Lung (tissue), 12 donors: ENCODE data around the gene CLIC4. TPM values are rescaled to one million over a fixed set of nuclear protein-coding genes. Genes with fewer than 3 reads are reported as not detected.

Source experiments
- ATAC-seq: fragments of 200-7000 bp; cut with Tn5 transposase; one replicate; pipeline ENCODE4 v1.9.1; 2020; ENCODE audit warnings: moderate number of reproducible peaks; ENCODE audit not compliant: insufficient read depth, low FRiP score
- DNase-seq, 3 donors: peaks; one replicate each; pipeline ENCODE4 v3.0.0-alpha.2; 2013 to 2017
- H3K27ac ChIP-seq, 2 donors: one replicate each; pipeline ENCODE4 v1.5.1; 2013; ENCODE audit warnings: mild to moderate bottlenecking in 2 of 2, moderate library complexity in 2 of 2, control low read depth in 1 of 2, inconsistent platforms in 1 of 2, low read depth in 1 of 2, low read length in 1 of 2
- H3K27me3 ChIP-seq, 3 donors: one replicate each; pipeline ENCODE4 v1.5.1; 2013; ENCODE audit warnings: low read length in 2 of 3; ENCODE audit not compliant: control insufficient read depth in 3 of 3, insufficient read depth in 3 of 3
- H3K36me3 ChIP-seq, 4 donors: one replicate each; pipeline ENCODE4 v1.5.1; 2013; ENCODE audit warnings: low read length in 4 of 4, mild to moderate bottlenecking in 1 of 4, moderate library complexity in 1 of 4; ENCODE audit not compliant: control insufficient read depth in 4 of 4, insufficient read depth in 4 of 4
- H3K4me1 ChIP-seq, 5 donors: one replicate each; pipeline ENCODE4 v1.5.1; 2013; ENCODE audit warnings: low read length in 5 of 5, mild to moderate bottlenecking in 2 of 5, moderate library complexity in 1 of 5; ENCODE audit not compliant: control insufficient read depth in 5 of 5, insufficient read depth in 5 of 5
- H3K4me3 ChIP-seq: one replicate; pipeline ENCODE4 v1.5.1; 2013; ENCODE audit warnings: mild to moderate bottlenecking, control low read depth, moderate library complexity
- H3K9ac ChIP-seq, 2 donors: one replicate each; pipeline ENCODE4 v1.5.1; 2013; ENCODE audit warnings: low read length in 2 of 2, control low read depth in 1 of 2; ENCODE audit not compliant: insufficient read depth in 1 of 2
- H3K9me3 ChIP-seq, 4 donors: one replicate each; pipeline ENCODE4 v1.5.1; 2013; ENCODE audit warnings: low read length in 3 of 4, mild to moderate bottlenecking in 1 of 4, moderate library complexity in 1 of 4; ENCODE audit not compliant: control insufficient read depth in 4 of 4, insufficient read depth in 3 of 4
- CTCF ChIP-seq: IDR thresholded peaks from 2 replicates; pipeline ENCODE4 v1.5.1; 2012; ENCODE audit warnings: mild to moderate bottlenecking; ENCODE audit errors: control extremely low read depth, extremely low read depth
- WGBS, 2 donors: extraction: QIAGEN DNeasy Blood & Tissue Kit; methylation state at CpG; one replicate each; pipeline ENCODE4 v1.1.7; 2013; 5-methylcytosine and 5-hydroxymethylcytosine counted together
- polyA plus RNA-seq, 2 donors: library from polyadenylated mRNA; stranded (reverse); fragments of 200-250 nt; gene quantifications; one replicate each; pipeline ENCODE4 v1.2.1, GENCODE V29; 2013
- total RNA-seq, 2 donors: library from RNA; depleted of rRNA in 1 of 2; stranded (reverse); fragments of >200 nt in 1 of 2; gene quantifications; one replicate each; pipeline ENCODE4 v1.2.1, GENCODE V29; 2014 to 2021
- donor health status: control.
- donor health status: control.
- donor health status: Bipolar disorder and iron deficiency.
- donor health status: healthy.
- donor health status: DM: yes; HTN: yes; CAD: no.

CLIC4 gene
- total and polyA plus RNA-seq, 4 donors, result 52.0 to 236 (median 166) TPM

- Histone ChIP-seq H3K9ac (no peak overlapping the region), H3K4me1 (peaks cover 0 to 46% (median 0%) of the 10 kb centered on the region in 5 donors), H3K27ac (no peak overlapping the region), H3K4me3 (no peak overlapping the region), H3K9me3 (no peaks in the 10 kb centered on the region), H3K36me3 (no peaks in the 10 kb centered on the region), H3K27me3 (no peaks in the 10 kb centered on the region)
- TF ChIP-seq CTCF, result no peak
- WGBS, 2 donors, result 94 to 96% methylated on average over 3 of the region's 3 CpGs
- ATAC-seq, result no peak
- no peak for DNase-seq
These were observed 18.4 kb downstream of the CLIC4 start for GRCh38 chr1:24763671-24764070.

- peaks cover 0 to 46% (median 3%) of the 10 kb centered on the region in 5 donors for H3K4me1 ChIP-seq
- ATAC-seq, result no peak
- no peaks in the 10 kb centered on the region for H3K27me3 ChIP-seq
These were observed 19.2 kb downstream of the CLIC4 start for GRCh38 chr1:24764439-24764838.

GRCh38 chr1:24764848-24765247 is 19.6 kb downstream of the CLIC4 start:
- no peaks in the 10 kb centered on the region for H3K36me3 ChIP-seq
- H3K4me1 ChIP-seq, result peaks cover 0 to 48% (median 7%) of the 10 kb centered on the region in 5 donors
- no peaks in the 10 kb centered on the region for H3K9me3 ChIP-seq
- no peak for TF ChIP-seq CTCF
- no peaks in the 10 kb centered on the region for H3K27me3 ChIP-seq
- no peak overlapping the region for H3K27ac ChIP-seq
- DNase-seq (no peak), ATAC-seq (no peak)
- H3K9ac ChIP-seq, result no peak overlapping the region
- H3K4me3 ChIP-seq, result no peak overlapping the region
- 87 to 91% methylated on average over 1 of the region's 1 CpG for WGBS, 2 donors

More at GRCh38 chr1:24764439-24764838, 19.2 kb downstream of the CLIC4 start:
- no peak for DNase-seq
- no peak for TF ChIP-seq CTCF
- Histone ChIP-seq H3K9me3 (no peaks in the 10 kb centered on the region), H3K36me3 (no peaks in the 10 kb centered on the region), H3K9ac (no peak overlapping the region), H3K4me3 (no peak overlapping the region), H3K27ac (no peak overlapping the region)
- WGBS, 2 donors, result 83 to 90% methylated on average over 3 of the region's 3 CpGs
